ENCODE results near the gene CGNL1. TPM values are rescaled to one million over a fixed set of nuclear protein-coding genes. Genes with fewer than 3 reads are reported as not detected.

CGNL1 gene
- polyA plus RNA-seq, 10 donors, result 7.8 to 14.0 (median 9.1) TPM

DNA sequence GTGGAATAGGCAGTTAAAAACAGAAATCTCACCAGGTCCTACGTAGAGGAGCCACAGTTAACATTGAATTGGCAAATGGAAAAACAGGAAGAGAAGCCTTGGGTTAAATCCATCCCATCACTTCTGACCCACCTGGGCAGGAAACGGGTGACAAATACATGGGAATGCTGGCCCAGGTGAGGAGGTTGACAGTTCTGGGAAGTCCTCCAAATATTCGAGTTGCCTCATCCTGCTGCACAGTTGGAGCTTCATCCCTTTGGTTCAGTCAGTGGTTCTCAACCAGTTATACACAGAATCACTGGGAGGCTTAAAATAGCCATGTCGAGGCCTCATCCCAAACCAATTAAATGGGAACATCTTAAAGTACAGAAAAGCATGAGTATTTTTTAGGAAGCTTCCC is 220.7 kb downstream of the CGNL1 start:
- no peak for DNase-seq

- DNase-seq, result no peak
Measured at GRCh38 chr15:57597431-57597830, 221.1 kb downstream of the CGNL1 start.

DNA sequence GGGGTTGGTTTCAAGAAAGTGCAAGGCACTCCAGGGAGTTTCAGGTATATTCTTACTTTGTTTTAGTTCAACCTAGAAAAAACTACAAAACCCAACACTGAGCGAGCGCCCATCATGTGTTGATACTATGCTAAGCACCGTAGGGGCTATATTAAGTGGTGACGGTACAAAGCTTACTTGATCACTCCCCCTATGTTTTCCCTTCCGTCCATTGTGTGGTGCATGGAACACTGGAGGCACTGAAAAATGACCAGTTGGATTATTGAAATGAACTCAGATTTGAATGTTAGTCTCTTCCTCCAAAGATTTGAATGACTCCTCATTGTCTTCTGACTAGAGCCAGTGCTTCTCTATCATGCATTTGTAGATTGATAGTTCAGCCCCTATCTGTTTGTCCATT is 222.0 kb downstream of the CGNL1 start:
- no peak for DNase-seq

DNA sequence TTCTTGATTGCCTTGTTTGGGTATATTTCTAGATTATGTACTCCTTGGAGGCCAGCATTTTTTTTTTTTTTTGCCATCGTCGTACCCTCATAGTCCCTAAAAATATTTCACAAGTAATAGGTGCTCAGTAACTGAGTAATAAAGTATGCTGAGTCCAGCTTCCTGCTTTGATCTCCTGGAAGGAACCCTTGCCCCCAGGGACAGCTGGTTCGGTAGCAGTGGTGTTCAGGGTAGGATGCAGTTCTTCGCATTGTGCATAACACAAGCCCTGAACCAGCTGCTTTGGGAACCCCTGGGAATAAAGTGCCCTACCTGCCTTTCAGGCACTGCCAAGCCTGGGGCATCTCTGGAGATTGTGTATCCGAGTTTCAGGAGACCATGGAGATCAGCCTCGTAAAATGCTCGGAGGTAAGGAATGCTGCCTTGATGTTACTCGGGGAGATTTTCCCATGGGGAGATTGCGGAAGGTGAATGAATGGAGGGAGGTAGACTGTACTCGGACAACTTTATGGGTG is 223.0 kb downstream of the CGNL1 start:
- DNase-seq, result no peak

DNA sequence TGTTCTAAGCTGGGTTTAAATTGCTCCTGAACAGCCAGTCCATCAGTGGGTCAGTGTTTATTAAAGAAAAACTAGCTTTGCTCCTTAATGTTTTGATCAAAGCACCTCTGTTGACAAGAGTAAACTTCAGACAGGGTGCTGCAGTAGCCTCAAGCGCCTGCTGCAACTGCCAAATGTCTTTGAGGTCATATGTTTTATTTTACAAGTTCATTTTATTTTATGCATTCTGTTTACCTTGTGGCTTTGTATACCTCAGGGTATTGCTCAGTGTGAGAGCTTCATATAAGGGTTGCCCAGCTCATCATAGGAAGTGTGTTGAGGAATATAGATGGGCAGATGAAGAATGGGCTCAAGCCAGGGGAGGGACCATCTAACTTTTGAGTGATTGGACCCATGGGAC is 223.9 kb downstream of the CGNL1 start:
- DNase-seq, result no peak

Other genes with a start within 250 kb of the CGNL1 start
- 1 to 10 TPM; 1.9 to 4.7 (median 3.5) TPM for gene MYZAP, start 215.4 kb downstream of the CGNL1 start, polyA plus RNA-seq (ENCODE audit: insufficient read length in 10 of 10)